ENCODE results near the gene LY6G5C. TPM values are rescaled to one million over a fixed set of nuclear protein-coding genes. Genes with fewer than 3 reads are reported as not detected.
A peak's percentile ranks its signal among the peaks of the same experiment; 100 is the strongest.

The LY6G5C gene
- total and polyA plus RNA-seq, 2 of the 13 experiments (the other 11 are each of a cell fraction or from before 2014, with no cell fraction given), result 0.33 to 0.55 TPM

- TF ChIP-seq AFF4 (CRISPR knock-in tag; IDR thresholded peaks at IDR 0.05), result peak; percentile 70; the same call in 1 of the 2 replicates
- no peak for TF ChIP-seq PRPF4 (IDR thresholded peaks at IDR 0.05; ENCODE audit: low read depth, low read length, poor library complexity, severe bottlenecking)
- TF ChIP-seq KDM2A (CRISPR knock-in tag; IDR thresholded peaks at IDR 0.05; ENCODE audit: borderline replicate concordance, low read depth), result peak; percentile 100
- TF ChIP-seq, protein P1, sequence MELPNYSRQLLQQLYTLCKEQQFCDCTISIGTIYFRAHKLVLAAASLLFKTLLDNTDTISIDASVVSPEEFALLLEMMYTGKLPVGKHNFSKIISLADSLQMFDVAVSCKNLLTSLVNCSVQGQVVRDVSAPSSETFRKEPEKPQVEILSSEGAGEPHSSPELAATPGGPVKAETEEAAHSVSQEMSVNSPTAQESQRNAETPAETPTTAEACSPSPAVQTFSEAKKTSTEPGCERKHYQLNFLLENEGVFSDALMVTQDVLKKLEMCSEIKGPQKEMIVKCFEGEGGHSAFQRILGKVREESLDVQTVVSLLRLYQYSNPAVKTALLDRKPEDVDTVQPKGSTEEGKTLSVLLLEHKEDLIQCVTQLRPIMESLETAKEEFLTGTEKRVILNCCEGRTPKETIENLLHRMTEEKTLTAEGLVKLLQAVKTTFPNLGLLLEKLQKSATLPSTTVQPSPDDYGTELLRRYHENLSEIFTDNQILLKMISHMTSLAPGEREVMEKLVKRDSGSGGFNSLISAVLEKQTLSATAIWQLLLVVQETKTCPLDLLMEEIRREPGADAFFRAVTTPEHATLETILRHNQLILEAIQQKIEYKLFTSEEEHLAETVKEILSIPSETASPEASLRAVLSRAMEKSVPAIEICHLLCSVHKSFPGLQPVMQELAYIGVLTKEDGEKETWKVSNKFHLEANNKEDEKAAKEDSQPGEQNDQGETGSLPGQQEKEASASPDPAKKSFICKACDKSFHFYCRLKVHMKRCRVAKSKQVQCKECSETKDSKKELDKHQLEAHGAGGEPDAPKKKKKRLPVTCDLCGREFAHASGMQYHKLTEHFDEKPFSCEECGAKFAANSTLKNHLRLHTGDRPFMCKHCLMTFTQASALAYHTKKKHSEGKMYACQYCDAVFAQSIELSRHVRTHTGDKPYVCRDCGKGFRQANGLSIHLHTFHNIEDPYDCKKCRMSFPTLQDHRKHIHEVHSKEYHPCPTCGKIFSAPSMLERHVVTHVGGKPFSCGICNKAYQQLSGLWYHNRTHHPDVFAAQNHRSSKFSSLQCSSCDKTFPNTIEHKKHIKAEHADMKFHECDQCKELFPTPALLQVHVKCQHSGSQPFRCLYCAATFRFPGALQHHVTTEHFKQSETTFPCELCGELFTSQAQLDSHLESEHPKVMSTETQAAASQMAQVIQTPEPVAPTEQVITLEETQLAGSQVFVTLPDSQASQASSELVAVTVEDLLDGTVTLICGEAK (IDR thresholded peaks at IDR 0.05), result no peak
- TF ChIP-seq, protein P1 (CRISPR knock-in tag; IDR thresholded peaks at IDR 0.05), result peak; percentile 84
- TF ChIP-seq, protein P2, sequence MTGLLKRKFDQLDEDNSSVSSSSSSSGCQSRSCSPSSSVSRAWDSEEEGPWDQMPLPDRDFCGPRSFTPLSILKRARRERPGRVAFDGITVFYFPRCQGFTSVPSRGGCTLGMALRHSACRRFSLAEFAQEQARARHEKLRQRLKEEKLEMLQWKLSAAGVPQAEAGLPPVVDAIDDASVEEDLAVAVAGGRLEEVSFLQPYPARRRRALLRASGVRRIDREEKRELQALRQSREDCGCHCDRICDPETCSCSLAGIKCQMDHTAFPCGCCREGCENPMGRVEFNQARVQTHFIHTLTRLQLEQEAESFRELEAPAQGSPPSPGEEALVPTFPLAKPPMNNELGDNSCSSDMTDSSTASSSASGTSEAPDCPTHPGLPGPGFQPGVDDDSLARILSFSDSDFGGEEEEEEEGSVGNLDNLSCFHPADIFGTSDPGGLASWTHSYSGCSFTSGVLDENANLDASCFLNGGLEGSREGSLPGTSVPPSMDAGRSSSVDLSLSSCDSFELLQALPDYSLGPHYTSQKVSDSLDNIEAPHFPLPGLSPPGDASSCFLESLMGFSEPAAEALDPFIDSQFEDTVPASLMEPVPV (CRISPR knock-in tag; IDR thresholded peaks at IDR 0.05), result peak; percentile 73; the same call in 1 of the 2 replicates
- peak; percentile 35; the same call in 1 of the 2 replicates for TF ChIP-seq NAIF1 (CRISPR knock-in tag; IDR thresholded peaks at IDR 0.05; ENCODE audit: borderline replicate concordance)
- no peak for TF ChIP-seq ZNF10 (CRISPR knock-in tag; IDR thresholded peaks at IDR 0.05; ENCODE audit: borderline replicate concordance, low read depth)
- no peak for TF ChIP-seq ZNF550 (CRISPR knock-in tag; IDR thresholded peaks at IDR 0.05; ENCODE audit: borderline replicate concordance)
- 0 out of 2 replicates have a peak, but pooled peaks have one; percentile 76 for TF ChIP-seq ZNF260 (CRISPR knock-in tag; IDR thresholded peaks at IDR 0.05; ENCODE audit: borderline replicate concordance, low read depth)
- peak; percentile 82; the same call in 1 of the 3 replicates for TF ChIP-seq MXI1 (IDR thresholded peaks at IDR 0.05; ENCODE audit: borderline replicate concordance, low read depth, low read length)
These were observed 20.2 kb downstream of the LY6G5C start, which contains the start of gene C6orf47 (continued) for GRCh38 chr6:31660381-31661261.
